ENCODE measurements around the gene CCDC15. TPM values are rescaled to one million over a fixed set of nuclear protein-coding genes. Genes with fewer than 3 reads are reported as not detected.
"Not testable (repeated sequence)": the region's sequence is repeated elsewhere in the genome, so short reads cannot be mapped to it uniquely, and the experiment has no call there.

Gene CCDC15
- total RNA-seq, 1 experiment from 2014 or later: 1.2 TPM

DNA sequence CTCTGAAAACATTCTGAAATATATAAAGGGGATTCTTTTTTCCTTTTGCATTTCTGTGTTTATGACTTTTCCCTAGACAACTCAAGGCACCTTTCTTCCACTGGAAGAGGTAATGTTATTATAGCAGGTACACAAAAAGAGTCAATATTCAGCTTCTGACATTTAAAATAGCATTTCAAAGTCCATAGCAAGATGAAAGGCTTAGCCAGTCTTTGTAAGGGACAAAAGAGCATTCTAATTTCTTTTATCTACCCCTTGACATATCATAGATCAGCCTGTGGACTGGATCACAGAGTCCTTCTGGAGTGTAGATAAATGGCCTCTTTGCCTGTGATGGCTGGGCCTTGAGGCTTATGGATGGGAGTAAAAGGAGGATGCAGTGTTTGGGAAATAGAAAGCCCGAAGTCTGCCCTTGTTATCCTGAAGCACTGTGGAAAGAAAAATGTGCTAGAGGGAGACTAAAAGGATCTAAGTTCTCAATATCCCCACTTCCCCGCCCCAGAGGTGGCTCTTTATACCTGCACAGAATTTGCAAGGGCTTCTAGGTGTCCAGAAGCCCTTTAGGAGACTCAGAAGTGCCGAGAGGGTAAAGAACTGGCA lies 16.6 kb upstream of the CCDC15 start:
- in situ Hi-C loops (cut with HindIII; ENCODE audit: low pct_unique_long_range_greater_than_20kb, low sequenced_read_pairs): no loop called here
- DNase-seq (ENCODE audit: low read depth, low spot score): no peak

DNA sequence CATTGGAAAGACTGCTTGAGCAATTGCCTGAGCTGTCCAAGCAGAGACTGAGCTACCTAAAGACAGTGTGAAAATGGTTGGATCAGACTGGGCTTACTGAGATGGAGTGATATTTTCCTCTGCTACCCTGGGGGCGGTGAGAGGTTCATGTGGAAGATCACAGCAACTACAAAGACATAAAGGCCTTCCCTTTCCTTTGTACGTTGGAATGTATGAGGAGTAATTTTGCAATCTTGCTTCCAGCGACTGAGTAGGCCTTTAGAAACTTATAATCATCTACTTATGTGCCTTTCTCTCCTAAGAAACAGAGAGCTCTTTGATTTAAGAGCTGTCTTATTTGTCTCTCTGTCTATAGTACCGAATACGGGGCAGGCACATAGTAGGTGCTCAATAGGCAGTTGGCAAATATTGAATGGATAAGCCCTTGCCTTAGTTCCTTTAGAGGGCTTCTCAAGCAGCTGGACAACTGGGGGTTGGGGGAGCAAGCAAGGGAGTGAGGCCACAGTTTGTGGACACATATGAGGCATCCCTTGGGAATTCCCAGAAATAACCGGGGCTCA lies 15.7 kb upstream of the CCDC15 start:
- in situ Hi-C loops (cut with HindIII; ENCODE audit: low pct_unique_long_range_greater_than_20kb, low sequenced_read_pairs): no loop called here
- DNase-seq (ENCODE audit: low read depth, low spot score): peak; percentile 44

DNA sequence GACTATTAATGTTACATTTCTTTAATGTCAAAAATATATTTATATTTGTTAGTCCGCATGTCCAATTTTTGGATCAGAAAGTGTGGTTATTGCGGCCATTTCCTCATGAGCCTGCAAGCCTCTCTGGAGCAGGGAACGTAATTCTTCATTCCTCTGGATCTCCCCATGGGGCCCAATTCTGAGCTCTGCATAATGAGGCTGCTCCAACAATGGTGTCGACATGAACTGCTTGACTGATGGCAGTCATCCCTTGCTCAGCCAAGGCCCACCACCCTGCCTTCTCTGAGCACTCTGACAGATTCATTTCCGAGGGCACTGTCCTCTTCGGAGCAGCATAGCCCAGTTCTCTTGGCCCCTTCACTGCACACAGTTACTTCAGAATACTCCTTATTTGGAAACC lies 15.0 kb upstream of the CCDC15 start:
- DNase-seq (ENCODE audit: low read depth, low spot score): no peak
- in situ Hi-C loops (cut with HindIII; ENCODE audit: low pct_unique_long_range_greater_than_20kb, low sequenced_read_pairs): no loop called here

DNA sequence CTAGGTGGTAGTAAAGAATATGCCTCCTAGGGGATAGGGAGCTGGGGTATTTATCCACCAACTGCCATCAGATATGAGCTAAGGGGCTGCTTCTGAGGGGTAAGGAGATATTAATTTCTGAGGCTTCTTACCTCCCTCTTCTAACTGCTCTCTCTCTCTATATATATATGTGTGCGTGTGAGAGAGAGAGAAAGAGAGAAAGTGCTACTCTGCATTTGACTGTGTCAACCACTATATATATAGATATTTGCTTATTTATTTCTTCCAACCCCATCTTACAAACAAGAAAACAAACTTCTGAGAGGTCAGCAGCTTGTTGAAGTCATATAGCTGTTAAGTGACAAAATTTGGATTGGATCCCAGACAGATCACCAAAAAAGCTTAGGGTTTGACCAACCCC lies 12.3 kb upstream of the CCDC15 start:
- in situ Hi-C loops (cut with HindIII; ENCODE audit: low pct_unique_long_range_greater_than_20kb, low sequenced_read_pairs): no loop called here
- DNase-seq (ENCODE audit: low read depth, low spot score): no peak

DNA sequence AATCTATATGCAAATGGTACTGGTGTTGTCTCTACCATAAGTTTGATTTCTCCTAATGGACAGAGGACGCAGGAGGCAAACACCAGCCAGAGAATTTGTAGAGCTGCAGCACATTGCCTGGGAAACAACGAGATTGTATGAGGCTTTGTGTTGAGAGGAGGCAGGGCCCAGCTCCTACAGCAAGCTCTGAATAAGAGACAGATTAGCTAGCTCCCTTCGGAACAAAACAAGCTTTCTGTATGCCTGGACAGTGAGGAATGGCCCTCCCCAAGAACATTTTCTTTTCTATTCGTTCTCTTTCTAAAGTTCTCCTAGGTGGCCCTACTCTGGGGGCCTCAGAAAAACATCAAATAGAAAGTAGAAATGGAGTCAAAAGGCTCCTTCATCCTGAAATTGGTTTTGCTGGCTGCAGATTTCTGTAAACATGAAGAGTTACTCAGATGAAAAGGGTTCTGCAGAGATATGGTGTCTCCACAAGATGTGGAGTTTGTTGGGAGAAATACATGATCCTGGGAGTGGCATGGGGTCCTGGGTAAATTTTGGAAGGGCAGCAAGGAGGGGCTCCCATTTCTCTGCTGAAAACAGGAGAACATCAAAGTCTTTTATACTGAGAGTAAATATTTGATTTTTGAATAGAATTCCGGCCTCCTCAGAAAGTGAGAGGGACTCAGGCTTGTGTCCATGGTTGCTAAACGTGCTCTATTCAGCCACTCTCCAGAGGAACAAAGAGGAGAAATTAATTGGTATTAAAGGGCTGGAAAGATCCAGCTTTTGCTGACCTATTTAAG lies 11.3 kb upstream of the CCDC15 start:
- DNase-seq (ENCODE audit: low read depth, low spot score): no peak
- in situ Hi-C loops (cut with HindIII; ENCODE audit: low pct_unique_long_range_greater_than_20kb, low sequenced_read_pairs): no loop called here

DNA sequence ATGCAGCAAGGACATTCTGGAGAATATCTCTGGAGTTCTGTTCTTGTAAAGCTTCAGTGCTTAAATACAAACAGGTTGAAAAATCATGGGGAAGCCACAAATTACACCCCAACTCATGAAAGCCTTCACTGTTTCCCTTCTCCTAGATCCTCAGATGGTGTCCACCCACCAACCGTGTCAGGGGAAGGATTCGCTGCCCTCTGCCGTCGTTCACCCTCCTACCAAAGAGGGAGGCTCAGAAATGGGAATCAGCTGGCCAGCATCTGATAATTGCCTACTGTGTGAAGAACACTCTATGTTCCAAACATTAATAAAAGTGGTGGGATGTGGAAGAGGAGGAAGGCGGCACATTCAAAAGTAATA lies 10.8 kb upstream of the CCDC15 start:
- in situ Hi-C loops (cut with HindIII; ENCODE audit: low pct_unique_long_range_greater_than_20kb, low sequenced_read_pairs): no loop called here
- peak; percentile 14 for DNase-seq (ENCODE audit: low read depth, low spot score)

DNA sequence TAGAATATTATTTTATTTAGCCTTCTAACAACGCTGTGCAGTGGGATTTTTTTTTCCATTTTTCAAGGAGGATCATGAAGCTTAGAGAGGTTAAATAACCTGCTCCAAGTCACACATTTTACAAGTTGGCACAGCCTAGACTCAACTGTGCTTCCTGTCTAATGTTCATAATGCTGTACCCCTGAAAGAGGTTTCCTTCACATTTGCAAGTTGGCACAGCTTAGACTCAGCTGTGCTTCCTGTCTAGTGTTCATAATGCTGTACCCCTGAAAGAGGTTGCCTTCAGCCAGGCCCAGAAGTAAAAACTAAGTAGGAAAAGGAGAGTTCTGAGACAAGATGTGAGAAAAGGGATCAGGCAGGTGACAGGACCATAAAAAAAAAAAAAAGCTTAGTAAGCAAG lies 10.3 kb upstream of the CCDC15 start:
- in situ Hi-C loops (cut with HindIII; ENCODE audit: low pct_unique_long_range_greater_than_20kb, low sequenced_read_pairs): no loop called here
- no peak for DNase-seq (ENCODE audit: low read depth, low spot score)

DNA sequence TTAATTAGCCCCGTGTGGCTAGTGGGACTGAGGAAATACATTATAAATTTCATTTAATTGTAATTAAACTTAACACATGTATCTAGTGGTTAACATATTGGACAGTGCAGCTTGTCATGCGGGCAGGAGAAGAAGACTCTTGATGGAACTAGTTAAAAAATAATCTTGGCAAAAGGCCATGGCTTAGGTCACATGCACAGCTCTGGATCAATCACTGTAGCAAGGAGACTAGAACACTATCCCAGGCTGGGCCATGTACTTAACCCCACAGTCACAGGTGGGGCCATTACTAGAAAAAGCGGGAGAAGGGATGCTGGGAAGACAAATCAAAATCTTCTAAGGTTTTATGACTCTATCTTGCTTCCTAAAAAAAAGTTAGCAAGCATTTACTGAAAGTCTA lies 9.4 kb upstream of the CCDC15 start:
- no peak for DNase-seq (ENCODE audit: low read depth, low spot score)
- in situ Hi-C loops (cut with HindIII; ENCODE audit: low pct_unique_long_range_greater_than_20kb, low sequenced_read_pairs): no loop called here

DNA sequence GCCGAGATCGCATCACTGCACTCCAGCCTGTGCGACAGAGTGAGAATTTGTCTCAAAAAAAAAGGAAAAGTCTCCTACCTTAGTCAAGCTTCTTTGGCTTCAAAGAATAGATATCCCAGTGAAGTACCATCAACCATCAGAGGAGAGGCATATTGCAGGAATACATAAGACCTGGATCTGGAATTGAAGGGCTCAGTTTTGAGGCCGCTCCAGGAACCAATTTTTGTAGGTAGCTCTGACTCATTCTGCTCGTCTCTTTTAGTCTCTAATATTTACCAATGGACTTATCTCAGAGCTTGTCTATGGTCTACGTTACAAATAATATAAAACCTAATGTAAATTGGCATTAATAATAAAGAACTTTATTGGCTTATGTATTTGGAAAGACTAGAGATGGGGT lies 8.2 kb upstream of the CCDC15 start:
- in situ Hi-C loops (cut with HindIII; ENCODE audit: low pct_unique_long_range_greater_than_20kb, low sequenced_read_pairs): no loop called here
- DNase-seq (ENCODE audit: low read depth, low spot score): no peak

DNA sequence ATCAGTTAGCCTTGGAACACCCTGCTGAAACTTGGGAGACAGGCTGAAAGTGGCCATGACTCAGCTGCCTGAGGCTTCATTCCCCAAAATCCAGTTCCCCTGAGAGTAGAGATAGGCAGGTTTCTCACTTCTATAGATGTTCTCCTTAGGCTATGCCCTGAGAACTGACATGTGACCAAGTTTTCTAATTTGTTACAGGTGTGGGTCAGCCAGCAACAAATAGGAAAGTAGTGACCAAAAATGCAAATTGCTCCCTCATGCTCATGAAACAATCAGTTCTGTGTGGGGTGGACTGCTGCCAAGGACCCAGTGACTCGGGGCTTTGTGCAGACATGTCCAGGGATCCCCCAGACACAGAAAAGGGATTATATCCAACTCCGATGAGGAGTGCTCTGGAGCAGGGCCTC lies 7.3 kb upstream of the CCDC15 start:
- DNase-seq (ENCODE audit: low read depth, low spot score): peak; percentile 12
- in situ Hi-C loops (cut with HindIII; ENCODE audit: low pct_unique_long_range_greater_than_20kb, low sequenced_read_pairs): no loop called here

DNA sequence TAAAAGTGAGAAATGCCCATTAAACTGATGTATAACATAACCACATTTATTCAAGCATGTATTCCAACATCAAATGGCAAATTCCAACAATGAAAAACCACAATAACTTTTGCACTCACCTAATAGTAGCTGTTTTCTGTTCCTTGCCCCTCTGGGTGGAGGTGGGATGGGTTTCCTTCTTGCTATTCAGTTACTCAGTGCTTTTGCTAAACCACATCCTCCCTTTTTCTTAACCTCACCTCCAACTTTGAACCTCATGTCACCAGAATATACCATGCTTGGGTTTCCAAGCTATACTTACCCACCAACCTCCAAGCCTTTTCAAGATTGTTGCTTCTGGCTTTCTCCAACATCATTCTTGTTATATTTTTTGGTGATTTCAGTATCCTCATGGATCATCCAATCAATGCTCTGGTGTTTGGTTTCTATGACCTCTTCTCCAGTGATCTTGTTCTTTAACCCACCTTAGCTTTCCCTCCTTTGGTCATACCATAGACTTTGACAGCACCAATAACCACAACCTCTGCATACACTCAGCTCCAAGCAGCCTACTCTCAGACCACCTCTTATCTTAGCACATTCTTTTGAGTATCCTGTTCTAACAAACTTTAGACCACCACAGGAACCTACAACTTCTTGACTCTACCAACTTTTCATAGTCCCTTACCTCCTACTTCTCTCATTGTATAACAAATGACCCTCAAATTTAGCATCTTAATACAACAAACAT lies 3.2 kb upstream of the CCDC15 start:
- no peak for DNase-seq (ENCODE audit: low read depth, low spot score)
- in situ Hi-C loops (cut with HindIII; ENCODE audit: low pct_unique_long_range_greater_than_20kb, low sequenced_read_pairs): loop anchor here (10.0 kb wide), 1 partner anchor 194 kb away; no protein-coding TSS in a partner anchor

DNA sequence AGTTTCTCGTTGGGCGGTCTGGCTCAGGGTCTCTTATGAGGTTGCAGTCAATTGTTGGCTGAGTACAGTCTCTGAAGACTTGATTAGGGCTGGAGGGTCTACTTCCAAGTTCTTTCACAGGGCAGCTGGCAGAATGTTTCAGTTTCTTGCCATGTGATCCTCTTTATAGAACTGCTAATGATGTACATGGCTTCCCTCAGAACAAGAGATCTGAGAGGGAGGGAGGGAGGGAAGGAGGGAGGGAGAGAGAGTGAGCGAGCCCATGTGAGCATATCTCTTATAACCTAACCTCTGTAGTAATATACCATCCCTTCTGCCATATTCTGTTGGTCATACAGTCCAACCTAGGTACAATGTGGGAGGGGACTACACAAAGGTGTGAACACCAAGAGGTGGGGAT lies 2.7 kb upstream of the CCDC15 start:
- in situ Hi-C loops (cut with HindIII; ENCODE audit: low pct_unique_long_range_greater_than_20kb, low sequenced_read_pairs): loop anchor here (10.0 kb wide), 1 partner anchor 193 kb away; no protein-coding TSS in a partner anchor
- no peak for DNase-seq (ENCODE audit: low read depth, low spot score)

DNA sequence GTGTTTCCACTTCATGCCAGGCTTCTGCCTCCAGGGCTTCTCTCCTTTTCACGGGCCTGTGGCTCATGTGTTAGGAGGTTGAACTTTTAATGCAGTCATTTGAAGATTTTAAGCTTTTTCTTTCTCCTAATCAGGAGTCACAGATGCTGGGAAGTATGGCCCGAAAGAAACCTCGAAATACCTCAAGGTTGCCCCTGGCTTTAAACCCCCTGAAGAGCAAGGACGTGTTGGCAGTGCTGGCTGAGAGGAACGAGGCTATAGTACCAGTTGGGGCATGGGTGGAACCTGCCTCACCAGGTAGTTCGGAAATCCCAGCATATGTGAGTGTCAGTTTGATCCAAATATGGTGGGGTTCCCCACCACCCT lies 571 bp downstream of the CCDC15 start:
- no peak for DNase-seq (ENCODE audit: low read depth, low spot score)
- in situ Hi-C loops (cut with HindIII; ENCODE audit: low pct_unique_long_range_greater_than_20kb, low sequenced_read_pairs): loop anchor here (10.0 kb wide), 1 partner anchor 190 kb away; no protein-coding TSS in a partner anchor

DNA sequence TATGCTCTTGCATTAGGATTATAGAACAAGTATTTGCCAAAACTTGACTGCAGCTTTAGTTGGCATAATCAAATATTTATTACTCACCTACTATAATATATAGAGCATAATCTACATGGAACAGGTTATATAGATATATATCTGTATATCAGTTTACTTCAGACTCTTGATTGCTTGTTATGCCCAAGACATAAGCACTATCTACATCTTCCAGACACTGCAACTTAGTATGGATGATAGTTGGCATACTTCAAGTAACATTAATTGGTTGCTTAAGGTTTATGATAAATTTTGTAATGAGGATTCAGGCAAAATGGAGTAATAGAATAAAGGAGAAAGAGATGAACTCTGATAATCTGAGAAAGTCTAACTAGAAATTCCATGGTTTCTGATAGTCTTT lies 1.0 kb downstream of the CCDC15 start:
- in situ Hi-C loops (cut with HindIII; ENCODE audit: low pct_unique_long_range_greater_than_20kb, low sequenced_read_pairs): loop anchor here (10.0 kb wide), 1 partner anchor 190 kb away; no protein-coding TSS in a partner anchor

DNA sequence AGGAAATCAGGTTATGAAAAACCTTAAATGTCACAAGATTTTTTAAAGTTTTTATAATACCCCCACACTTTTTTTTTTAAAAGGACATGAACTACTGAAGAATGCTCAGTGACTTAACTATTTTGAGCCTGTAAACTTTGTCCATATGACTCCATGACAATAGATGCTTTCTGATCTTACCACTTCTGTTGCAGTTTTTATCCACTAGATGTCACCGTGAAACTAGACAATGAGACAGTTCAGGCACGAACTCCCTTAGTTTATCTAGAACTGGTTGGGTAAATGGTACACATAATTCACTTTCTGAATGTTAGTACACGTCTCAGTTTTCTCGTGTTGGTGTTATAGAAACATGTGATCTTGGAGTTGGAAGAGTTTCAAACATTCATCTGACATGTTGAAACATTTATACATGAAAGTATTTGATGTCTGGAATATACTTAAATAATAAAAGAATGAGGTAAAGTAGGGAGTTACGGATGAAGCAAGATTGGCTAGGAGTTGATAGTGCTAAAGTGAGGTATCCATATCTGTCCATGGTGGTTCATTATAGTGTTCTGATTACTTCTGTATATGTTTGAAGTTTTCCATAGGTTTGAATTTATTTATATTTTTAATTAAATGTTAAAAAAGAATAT lies 8.1 kb downstream of the CCDC15 start:
- peak; percentile 88 for DNase-seq (ENCODE audit: low read depth, low spot score)
- in situ Hi-C loops (cut with HindIII; ENCODE audit: low pct_unique_long_range_greater_than_20kb, low sequenced_read_pairs): no loop called here

More for the DNA sequence above, 1.0 kb downstream of the CCDC15 start:
- no peak for DNase-seq (ENCODE audit: low read depth, low spot score)

DNA sequence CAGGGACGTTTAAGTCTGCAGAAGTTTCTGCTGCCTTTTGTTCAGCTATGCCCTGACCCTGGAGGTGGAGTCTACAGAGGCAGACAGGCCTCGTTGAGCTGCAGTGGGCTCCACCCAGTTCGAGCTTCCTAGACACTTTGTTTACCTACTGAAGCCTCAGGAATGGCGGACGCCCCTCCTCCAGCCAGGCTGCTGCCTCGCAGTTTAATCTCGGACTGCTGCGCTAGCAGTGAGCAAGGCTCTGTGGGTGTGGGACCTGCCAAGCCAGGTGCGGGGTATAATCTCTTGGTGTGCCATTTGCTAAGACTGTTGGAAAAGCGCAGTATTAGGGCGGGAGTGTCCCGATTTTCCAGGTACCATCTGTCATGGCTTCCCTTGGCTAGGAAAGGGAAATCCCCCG lies 14.2 kb downstream of the CCDC15 start:
- in situ Hi-C loops (cut with HindIII; ENCODE audit: low pct_unique_long_range_greater_than_20kb, low sequenced_read_pairs); DNase-seq (ENCODE audit: low read depth, low spot score): not testable (repeated sequence)

DNA sequence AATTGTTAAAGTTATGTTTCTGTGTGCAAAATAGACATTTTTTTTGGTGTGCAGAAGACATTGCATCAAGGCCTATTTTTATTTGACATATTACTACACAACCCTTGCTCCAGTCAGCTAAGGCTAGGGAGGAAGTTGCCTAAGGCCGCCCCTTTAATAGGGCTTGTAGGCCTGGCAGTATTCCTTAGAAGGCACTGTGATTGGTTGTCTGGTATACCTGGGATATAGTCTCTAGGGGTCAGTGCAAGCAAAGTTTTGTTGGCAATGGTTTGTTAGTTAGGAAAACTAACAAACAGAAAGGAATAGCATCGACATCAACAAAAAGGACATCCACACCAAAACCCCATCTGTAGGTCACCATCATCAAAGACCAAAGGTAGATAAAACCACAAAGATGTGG lies 16.9 kb downstream of the CCDC15 start:
- in situ Hi-C loops (cut with HindIII; ENCODE audit: low pct_unique_long_range_greater_than_20kb, low sequenced_read_pairs): no loop called here
- DNase-seq (ENCODE audit: low read depth, low spot score): peak; percentile 81

DNA sequence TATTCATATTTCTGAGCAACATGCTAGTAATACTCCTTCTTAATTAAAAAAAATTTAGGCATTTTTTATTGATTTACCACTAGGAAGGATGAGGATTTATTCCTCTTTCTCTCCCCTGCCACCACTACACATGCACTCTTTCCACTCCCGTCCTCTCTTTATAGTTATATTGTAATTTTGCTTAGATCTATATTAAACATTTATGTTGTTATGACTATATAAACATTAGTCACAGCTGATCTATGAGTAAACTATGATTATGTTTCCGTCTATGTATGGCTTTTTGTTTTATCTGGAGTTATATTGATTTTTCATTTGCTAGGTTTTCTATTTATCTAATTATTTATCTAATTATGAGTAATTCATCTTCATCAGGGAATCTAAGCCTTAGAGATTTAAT lies 17.8 kb downstream of the CCDC15 start:
- in situ Hi-C loops (cut with HindIII; ENCODE audit: low pct_unique_long_range_greater_than_20kb, low sequenced_read_pairs): no loop called here
- no peak for DNase-seq (ENCODE audit: low read depth, low spot score)

Data from SK-MEL-5 (cell line).